Effector memory CD8-positive, alpha-beta T cell (primary cell): Measurements from ENCODE around the gene LIX1.
"Not testable (repeated sequence)": the region's sequence is repeated elsewhere in the genome, so short reads cannot be mapped to it uniquely, and the experiment has no call there.

Experiments used
- ATAC-seq: fragments of 150-1000 bp; cut with Tn5 transposase; replicated peaks from 2 replicates; pipeline ENCODE4 v1.10.0; 2021; ENCODE audit warnings: mild to moderate bottlenecking, moderate library complexity
- DNase-seq, 3 experiments: peaks; one replicate each; pipeline ENCODE4 v3.0.0; 2021
- H3K27ac Mint-ChIP-seq, 2 donors: one replicate each; pipeline ENCODE4 v1.8.0; 2022; ENCODE audit warnings: mild to moderate bottlenecking in 2 of 2, mixed read lengths in 2 of 2, moderate library complexity in 2 of 2
- H3K27me3 Mint-ChIP-seq, 2 donors: one replicate each; pipeline ENCODE4 v1.8.0; 2022; ENCODE audit warnings: mixed read lengths in 2 of 2
- H3K36me3 Mint-ChIP-seq: one replicate; pipeline ENCODE4 v1.8.0; 2022; ENCODE audit warnings: mild to moderate bottlenecking, moderate library complexity, mixed read lengths; ENCODE audit not compliant: insufficient read depth
- H3K4me1 Mint-ChIP-seq, 2 donors: one replicate each; pipeline ENCODE4 v1.8.0; 2022; ENCODE audit warnings: low read depth in 2 of 2, mixed read lengths in 2 of 2
- H3K4me3 Mint-ChIP-seq, 2 donors: one replicate each; pipeline ENCODE4 v1.8.0; 2022; ENCODE audit warnings: mild to moderate bottlenecking in 2 of 2, mixed read lengths in 2 of 2, moderate library complexity in 2 of 2
- H3K9me3 Mint-ChIP-seq, 2 donors: one replicate each; pipeline ENCODE4 v1.8.0; 2022; ENCODE audit warnings: mixed read lengths in 2 of 2
- total RNA-seq, 9 experiments: gene quantifications; one replicate each; lab custom pipeline; 2026; lab: John Stamatoyannopoulos, UW

LIX1 gene
- 0 reads per million in 9 experiments for total RNA-seq

DNA sequence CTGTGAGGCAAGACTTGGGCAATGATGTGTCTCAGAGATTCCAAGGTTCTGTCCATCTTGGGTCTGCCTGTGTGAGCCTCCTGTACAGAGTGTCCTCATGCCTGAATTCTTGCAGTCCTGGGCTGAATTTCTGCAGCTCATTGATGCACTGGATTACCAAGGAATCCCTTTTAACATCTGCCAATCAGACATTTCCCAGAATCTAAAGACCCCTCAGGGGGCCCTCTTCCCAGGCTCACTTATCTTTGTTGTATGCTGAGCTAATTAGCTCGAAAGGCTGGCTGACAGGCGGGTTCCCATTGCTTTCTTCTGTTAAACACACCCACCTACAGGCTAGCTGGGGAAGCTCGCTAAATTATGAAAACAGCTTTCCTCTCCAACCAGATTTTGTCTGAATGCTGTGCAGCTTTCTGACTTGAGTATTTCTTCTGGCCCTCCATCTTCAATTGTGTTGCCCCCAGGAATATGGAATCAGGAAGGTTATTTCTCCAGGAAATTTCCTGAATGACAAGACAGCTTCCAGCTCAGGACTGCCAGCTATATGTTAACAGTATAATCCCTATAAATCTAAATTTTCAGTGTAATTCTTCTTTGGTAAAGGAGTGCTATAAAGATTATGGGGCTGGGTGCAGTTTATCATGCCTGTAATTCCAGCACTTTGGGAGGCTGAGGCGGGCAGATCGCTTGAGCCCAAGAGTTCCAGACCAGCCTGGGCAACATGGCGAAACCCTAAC is at the start of gene LIX1:
TSS of gene LIX1 (minus strand) at position 91 of the 734 bp plus-strand sequence. CDS start at position 56, 35 bp downstream.
- peaks cover 30 to 32% of the 10 kb centered on the region in 2 donors for H3K27me3 Mint-ChIP-seq
- no peaks in the 10 kb centered on the region for H3K4me1 Mint-ChIP-seq
- H3K27ac Mint-ChIP-seq, result no peak within 1 kb of the TSS
- no peak for DNase-seq
- H3K4me3 Mint-ChIP-seq, result no peak within 1 kb of the TSS
- no peak for ATAC-seq
- no peaks in the 10 kb centered on the region for H3K36me3 Mint-ChIP-seq
- no peaks in the 10 kb centered on the region for H3K9me3 Mint-ChIP-seq

GRCh38 chr5:97191893-97192292 is 49.5 kb upstream of the LIX1 start:
- Mint-ChIP-seq H3K4me1 (peaks cover 8 to 10% of the 10 kb centered on the region in 2 donors), H3K36me3 (peaks cover 3% of the 10 kb centered on the region), H3K4me3 (no peak overlapping the region), H3K27ac (no peak overlapping the region), H3K9me3 (peaks cover 0 to 7% of the 10 kb centered on the region in 2 donors), H3K27me3 (peaks cover 16 to 35% of the 10 kb centered on the region in 2 donors)
- ATAC-seq (no peak), DNase-seq (no peak)

DNA sequence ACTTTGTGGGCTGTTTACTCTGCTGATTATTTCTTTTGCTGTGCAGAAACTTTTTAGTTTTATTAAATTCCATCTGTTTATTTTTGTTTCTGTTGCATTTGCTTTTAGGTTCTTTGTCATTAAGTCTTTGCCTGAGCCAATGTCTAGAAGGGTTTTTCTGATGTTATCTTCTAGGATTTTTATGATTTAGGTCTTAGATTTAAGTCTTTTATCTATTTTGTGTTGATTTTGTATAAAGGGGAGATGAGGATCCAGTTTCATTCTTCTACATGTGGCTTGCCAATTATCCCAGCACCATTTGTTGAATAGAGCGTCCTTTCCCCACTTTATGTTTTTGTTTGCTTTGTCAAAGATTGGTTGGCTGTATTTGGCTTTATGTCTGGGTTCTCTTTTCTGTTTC is 47.1 kb upstream of the LIX1 start:
- H3K9me3 Mint-ChIP-seq, H3K4me3 Mint-ChIP-seq, H3K4me1 Mint-ChIP-seq, H3K27ac Mint-ChIP-seq, ATAC-seq, H3K36me3 Mint-ChIP-seq, DNase-seq: not testable (repeated sequence)
- H3K27me3 Mint-ChIP-seq, result peaks cover 16 to 35% of the 10 kb centered on the region in 2 donors

- H3K27ac Mint-ChIP-seq, result peak overlapping the region; percentile 100
These were observed 41.5 kb upstream of the LIX1 start for GRCh38 chr5:97183930-97184213.

GRCh38 chr5:97183100-97183929 is 40.9 kb upstream of the LIX1 start, which contains the start of gene RIOK2:
Gene RIOK2, minus strand, starts transcription at chr5:97183247. Its CDS starts 56 bp downstream, at chr5:97183191.
- Mint-ChIP-seq H3K27ac (peak within 1 kb of the TSS; percentile 100), H3K27me3 (no peaks in the 10 kb centered on the region), H3K9me3 (no peaks in the 10 kb centered on the region), H3K4me3 (peak within 1 kb of the TSS; percentile 90 to 92), H3K4me1 (peaks cover 22 to 30% of the 10 kb centered on the region in 2 donors), H3K36me3 (peaks cover 30% of the 10 kb centered on the region)
- ATAC-seq (peak; percentile 89), DNase-seq (peak; percentile 83 to 86 (median 85))

More at GRCh38 chr5:97183930-97184213, 41.5 kb upstream of the LIX1 start:
- DNase-seq, result no peak
- no peak for ATAC-seq
- Mint-ChIP-seq H3K4me3 (peak overlapping the region; percentile 90 to 92), H3K36me3 (peaks cover 27% of the 10 kb centered on the region), H3K27me3 (no peaks in the 10 kb centered on the region), H3K9me3 (no peaks in the 10 kb centered on the region), H3K4me1 (peaks cover 18 to 26% of the 10 kb centered on the region in 2 donors)

DNA sequence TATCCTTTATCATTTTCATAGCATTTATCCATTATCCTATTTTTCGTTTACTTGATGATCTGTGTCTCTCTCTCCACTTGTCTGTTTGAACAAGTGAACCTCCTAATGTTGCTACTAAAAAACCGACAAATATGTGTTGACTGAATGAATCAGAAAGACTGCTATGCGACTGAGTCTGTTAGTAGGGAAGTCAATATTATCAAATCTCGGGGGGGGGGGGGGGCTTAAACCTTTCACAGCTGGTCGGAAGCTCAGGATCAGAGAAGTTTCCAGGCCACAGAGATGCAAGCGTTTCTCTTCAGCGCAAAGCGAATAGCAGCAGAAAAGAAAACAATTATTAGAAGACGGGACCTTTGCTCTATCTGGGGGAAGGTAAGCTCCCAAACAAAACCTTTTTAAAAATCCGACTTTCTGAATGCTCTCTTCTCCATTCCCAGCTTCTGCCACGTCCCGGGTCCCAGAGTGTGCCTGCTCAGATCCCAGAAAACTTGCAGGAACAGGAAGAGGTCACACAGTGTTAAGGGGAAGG is 40.2 kb upstream of the LIX1 start:
- no peaks in the 10 kb centered on the region for H3K27me3 Mint-ChIP-seq
- ATAC-seq, result peak; percentile 18
- peak overlapping the region; percentile 100 for H3K27ac Mint-ChIP-seq
- H3K4me1 Mint-ChIP-seq, result peaks cover 22 to 28% of the 10 kb centered on the region in 2 donors
- H3K9me3 Mint-ChIP-seq, result no peaks in the 10 kb centered on the region
- DNase-seq, result no peak
- H3K4me3 Mint-ChIP-seq, result peak overlapping the region; percentile 90 to 92
- H3K36me3 Mint-ChIP-seq, result peaks cover 37% of the 10 kb centered on the region

DNA sequence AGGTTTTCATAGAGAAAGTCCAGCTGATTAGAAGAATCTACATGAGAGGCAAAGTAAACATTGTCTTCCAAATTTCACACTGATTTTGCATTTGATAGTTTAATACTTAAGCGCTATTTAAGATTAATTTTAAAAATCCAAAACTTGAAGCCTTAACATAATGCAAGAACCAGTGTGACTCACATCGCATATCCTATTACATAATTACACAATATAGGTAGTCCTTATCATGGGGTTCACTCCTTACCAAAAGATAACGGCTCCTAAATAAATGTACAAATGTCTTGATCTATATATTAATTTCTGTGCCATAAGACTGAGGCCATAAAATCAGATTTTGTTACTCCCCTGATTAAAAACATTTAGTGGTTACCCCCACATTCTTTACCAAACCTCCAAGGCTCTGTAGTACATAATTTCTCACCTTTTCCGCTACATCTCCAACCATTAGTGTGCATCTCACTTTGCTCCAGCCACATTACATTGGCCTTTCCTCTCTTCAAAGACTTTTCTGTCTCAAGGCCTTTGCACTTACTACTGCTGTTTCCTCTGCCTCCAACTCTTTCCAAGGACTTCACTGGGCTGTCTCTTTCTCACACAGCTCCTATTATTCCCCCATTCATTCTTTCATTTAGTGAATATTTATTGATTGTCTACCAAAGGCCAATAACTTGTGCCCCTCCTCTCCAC is 39.6 kb upstream of the LIX1 start:
- Mint-ChIP-seq H3K27ac (peak overlapping the region; percentile 100), H3K27me3 (no peaks in the 10 kb centered on the region), H3K36me3 (peaks cover 43% of the 10 kb centered on the region), H3K9me3 (no peaks in the 10 kb centered on the region), H3K4me3 (peak overlapping the region; percentile 90 to 92), H3K4me1 (peaks cover 22 to 28% of the 10 kb centered on the region in 2 donors)
- ATAC-seq (no peak), DNase-seq (no peak)

- not testable (repeated sequence) for H3K27ac Mint-ChIP-seq, ATAC-seq, H3K4me3 Mint-ChIP-seq, H3K27me3 Mint-ChIP-seq, H3K9me3 Mint-ChIP-seq, DNase-seq
- H3K4me1 Mint-ChIP-seq, result peaks cover 22 to 33% of the 10 kb centered on the region in 2 donors
- H3K36me3 Mint-ChIP-seq, result peaks cover 62% of the 10 kb centered on the region
These were observed 37.0 kb upstream of the LIX1 start for GRCh38 chr5:97179457-97179856.

DNA sequence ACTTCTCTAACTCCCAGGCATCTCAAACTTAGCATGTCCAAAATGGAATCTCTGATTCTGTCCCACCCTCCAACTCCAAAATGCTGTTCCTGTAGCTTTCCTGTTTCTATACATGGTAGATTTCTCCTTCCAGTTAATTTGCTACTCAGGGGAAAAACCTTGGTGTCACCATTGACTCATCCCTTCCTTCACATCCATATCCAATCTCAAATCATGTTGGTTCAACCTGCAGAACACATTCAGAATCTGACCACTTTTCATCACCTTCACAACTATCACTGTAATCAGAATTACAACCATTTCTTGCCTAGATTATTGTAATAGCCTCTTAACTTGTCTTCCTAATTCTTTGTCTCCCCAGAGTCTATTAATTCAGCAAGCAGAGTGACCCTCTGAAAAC is 29.8 kb upstream of the LIX1 start:
- Mint-ChIP-seq H3K27me3 (no peaks in the 10 kb centered on the region), H3K27ac (peak overlapping the region in 1 of 2 donors; percentile 39), H3K9me3 (no peaks in the 10 kb centered on the region), H3K36me3 (peaks cover 73% of the 10 kb centered on the region), H3K4me1 (peaks cover 4 to 15% of the 10 kb centered on the region in 2 donors), H3K4me3 (no peak overlapping the region)
- no peak for ATAC-seq
- DNase-seq, result no peak

DNA sequence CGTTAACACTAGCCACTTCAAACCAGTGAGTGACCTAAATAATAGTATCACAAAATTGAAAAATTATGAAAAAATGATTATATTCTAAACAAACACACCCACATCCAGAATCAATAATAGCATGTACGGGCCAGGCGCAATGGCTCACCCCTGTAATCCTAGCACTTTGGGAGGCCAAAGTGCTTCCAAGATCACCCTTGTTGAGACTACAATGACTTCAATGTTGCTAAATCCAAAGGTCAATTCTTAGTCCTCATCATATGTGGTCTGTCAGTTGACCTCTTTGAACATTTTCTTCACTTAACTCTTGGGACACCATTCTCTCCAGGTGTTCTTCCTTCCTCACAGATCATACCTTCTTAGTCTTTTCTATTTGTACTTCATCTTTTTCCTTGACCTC is 29.3 kb upstream of the LIX1 start:
- no peaks in the 10 kb centered on the region for H3K27me3 Mint-ChIP-seq
- DNase-seq, result no peak

DNA sequence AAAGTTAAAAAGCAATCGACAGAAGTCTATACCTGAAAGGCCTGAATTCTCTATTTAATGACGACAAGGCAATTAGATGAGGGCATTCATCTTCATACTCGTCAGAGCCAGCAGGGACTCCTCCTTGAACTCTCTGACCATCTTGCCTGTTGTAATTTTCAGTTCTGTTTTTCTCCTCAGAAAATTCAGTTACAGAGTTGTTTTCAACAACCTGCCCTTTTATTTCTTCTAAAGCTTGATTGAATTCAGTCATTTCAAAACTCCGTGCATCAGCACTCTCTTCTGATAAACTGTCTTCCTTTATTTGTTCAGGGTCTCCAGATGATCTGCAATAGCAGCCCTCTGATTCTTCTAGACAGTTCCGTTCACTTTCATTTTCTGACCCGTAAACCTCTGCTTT is 25.0 kb upstream of the LIX1 start:
- ATAC-seq (no peak), DNase-seq (no peak)
- Mint-ChIP-seq H3K36me3 (peaks cover 55% of the 10 kb centered on the region), H3K4me3 (peak overlapping the region in 1 of 2 donors; percentile 26), H3K27me3 (no peaks in the 10 kb centered on the region), H3K9me3 (no peaks in the 10 kb centered on the region), H3K4me1 (peaks cover 4 to 6% of the 10 kb centered on the region in 2 donors), H3K27ac (peak overlapping the region; percentile 50 to 88)

More for the DNA sequence above, 29.3 kb upstream of the LIX1 start:
- ATAC-seq, result no peak
- no peak overlapping the region for H3K4me3 Mint-ChIP-seq
- H3K36me3 Mint-ChIP-seq, result peaks cover 72% of the 10 kb centered on the region
- H3K27ac Mint-ChIP-seq, result peak overlapping the region in 1 of 2 donors; percentile 39
- H3K9me3 Mint-ChIP-seq, result no peaks in the 10 kb centered on the region
- peaks cover 4 to 15% of the 10 kb centered on the region in 2 donors for H3K4me1 Mint-ChIP-seq

- peaks cover 0 to 4% of the 10 kb centered on the region in 2 donors for H3K4me1 Mint-ChIP-seq
- H3K27ac Mint-ChIP-seq, result peak overlapping the region in 1 of 2 donors; percentile 79
- H3K27me3 Mint-ChIP-seq, result no peaks in the 10 kb centered on the region
- peaks cover 41% of the 10 kb centered on the region for H3K36me3 Mint-ChIP-seq
- no peaks in the 10 kb centered on the region for H3K9me3 Mint-ChIP-seq
- DNase-seq (no peak), ATAC-seq (no peak)
- no peak overlapping the region for H3K4me3 Mint-ChIP-seq
These were observed 23.3 kb upstream of the LIX1 start for GRCh38 chr5:97165726-97166125.

DNA sequence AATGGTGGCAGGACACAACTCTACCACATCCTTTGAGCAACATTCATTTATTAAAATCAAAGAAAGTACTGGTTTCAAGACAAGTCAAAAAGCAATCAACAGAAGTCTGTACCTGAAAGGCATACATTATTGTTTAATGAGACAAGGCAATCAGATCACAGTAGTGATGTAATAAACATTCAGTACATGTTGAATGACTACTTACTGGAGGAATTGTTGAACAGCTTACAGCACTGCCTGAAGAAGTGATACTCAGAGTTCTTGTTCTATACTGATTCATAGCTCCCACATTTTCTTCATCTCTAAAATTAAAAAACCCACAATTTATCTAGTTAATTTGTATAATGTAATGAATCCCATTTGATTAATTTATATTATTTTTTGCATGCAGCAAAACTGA is 22.4 kb upstream of the LIX1 start:
- H3K4me3 Mint-ChIP-seq, result no peak overlapping the region
- no peaks in the 10 kb centered on the region for H3K9me3 Mint-ChIP-seq
- H3K27me3 Mint-ChIP-seq, result no peaks in the 10 kb centered on the region
- H3K36me3 Mint-ChIP-seq, result peaks cover 33% of the 10 kb centered on the region
- ATAC-seq (no peak), DNase-seq (no peak)
- peaks cover 0 to 4% of the 10 kb centered on the region in 2 donors for H3K4me1 Mint-ChIP-seq
- H3K27ac Mint-ChIP-seq, result peak overlapping the region; percentile 29 to 60
